GM12875 (cell line): ENCODE measurements around the gene SHTN1.

Experiments
- H3K4me3 ChIP-seq: one replicate; pipeline ENCODE4 v1.5.1; 2011; ENCODE audit warnings: low read depth, low read length, control low read depth
- TF ChIP-seq, protein P1 (sequence below): IDR thresholded peaks from 2 replicates; pipeline ENCODE4 v1.5.1; 2011; ENCODE audit warnings: low read depth, mild to moderate bottlenecking, control low read depth, inconsistent platforms, low read length, moderate library complexity, borderline replicate concordance; ENCODE audit not compliant: insufficient read depth

SHTN1 gene

DNA sequence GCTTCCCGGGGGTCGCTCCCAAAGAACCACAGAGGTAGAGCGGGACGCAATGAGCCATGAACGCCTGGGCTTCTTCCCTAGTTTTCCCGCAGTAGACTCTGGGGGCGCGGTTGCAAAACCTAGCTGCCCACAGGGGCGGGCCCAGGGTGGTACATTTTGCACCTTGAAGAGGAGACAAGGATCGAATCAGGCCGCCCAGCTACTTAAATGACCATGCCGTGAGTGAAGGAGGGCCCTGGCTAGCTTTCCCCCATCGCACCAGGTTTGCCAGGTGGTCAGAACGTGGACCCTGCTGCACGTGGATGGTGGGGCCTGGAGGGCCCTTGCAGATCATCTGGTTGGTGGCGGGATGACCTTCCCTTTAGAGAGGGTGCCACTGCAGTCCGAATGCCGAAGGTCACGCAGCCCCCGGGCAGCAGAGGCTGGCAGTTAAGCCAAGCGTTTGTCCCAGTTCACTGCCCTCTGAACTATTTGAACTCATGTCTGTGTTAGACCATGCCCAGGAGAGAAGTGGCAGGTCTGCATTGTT lies 604 bp upstream of the SHTN1 start:
- TF ChIP-seq, protein P1, sequence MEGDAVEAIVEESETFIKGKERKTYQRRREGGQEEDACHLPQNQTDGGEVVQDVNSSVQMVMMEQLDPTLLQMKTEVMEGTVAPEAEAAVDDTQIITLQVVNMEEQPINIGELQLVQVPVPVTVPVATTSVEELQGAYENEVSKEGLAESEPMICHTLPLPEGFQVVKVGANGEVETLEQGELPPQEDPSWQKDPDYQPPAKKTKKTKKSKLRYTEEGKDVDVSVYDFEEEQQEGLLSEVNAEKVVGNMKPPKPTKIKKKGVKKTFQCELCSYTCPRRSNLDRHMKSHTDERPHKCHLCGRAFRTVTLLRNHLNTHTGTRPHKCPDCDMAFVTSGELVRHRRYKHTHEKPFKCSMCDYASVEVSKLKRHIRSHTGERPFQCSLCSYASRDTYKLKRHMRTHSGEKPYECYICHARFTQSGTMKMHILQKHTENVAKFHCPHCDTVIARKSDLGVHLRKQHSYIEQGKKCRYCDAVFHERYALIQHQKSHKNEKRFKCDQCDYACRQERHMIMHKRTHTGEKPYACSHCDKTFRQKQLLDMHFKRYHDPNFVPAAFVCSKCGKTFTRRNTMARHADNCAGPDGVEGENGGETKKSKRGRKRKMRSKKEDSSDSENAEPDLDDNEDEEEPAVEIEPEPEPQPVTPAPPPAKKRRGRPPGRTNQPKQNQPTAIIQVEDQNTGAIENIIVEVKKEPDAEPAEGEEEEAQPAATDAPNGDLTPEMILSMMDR: no peak
- H3K4me3 ChIP-seq: no peak overlapping the region

DNA sequence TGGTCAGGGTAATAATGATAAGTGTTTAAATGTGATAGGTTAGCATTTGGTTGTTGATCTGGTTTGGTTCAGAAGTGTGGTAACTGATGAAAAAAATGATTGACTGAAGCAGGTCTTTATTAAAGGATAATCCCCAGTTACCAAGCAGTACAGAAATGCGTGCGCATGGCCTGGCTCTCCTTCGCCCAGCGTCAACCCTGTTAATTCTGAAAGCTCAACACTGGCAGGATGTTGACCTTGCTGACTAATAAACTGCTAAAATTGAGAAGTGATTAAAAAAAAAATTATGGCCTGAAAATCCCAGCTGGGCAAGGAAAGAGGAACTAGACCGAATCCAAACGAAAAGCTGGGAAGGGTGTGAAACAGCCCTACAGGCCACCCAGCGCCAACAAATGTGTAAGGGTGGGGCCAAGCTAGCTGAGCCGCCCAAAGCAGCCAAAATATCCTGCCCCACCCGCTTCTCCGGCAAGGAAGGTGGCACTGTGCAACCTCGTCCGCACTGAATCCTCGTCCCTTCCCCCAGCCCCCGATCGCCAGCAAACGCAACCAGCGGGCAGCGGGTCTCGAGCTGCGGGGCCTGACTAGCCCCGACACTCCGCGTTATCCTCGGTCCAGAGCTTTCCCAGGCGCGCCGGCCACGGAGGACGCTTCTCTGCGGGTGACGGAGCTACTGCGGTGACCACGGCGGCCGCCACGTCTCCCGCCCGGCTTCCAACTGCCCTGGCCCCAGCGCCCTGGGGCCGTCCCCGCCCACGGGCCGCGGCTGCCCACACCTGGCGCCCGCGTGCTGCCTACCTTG lies 561 bp downstream of the SHTN1 start:
- peak overlapping the region; percentile 23 for H3K4me3 ChIP-seq
- TF ChIP-seq, protein P1: no peak

DNA sequence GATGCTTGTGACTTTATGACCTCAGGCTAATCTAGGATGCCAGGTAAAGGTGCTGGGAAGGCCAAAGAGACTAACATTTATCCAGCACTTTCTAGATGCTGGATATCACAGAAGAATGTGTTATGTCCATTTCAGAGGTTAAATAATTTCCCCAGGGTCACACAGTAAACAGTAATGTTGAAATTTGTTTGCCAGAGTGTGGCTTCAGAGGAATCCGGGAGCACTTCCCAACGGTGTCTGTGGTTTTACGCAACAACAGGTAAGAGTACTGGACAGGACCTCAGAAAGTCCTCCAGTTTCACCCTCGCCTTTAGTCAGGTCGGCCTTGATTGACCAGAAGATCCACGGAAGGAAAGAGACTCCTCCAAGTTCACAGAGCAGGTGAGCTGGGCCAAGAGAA lies 1.7 kb downstream of the SHTN1 start:
- no peak overlapping the region for H3K4me3 ChIP-seq
- TF ChIP-seq, protein P1: no peak

DNA sequence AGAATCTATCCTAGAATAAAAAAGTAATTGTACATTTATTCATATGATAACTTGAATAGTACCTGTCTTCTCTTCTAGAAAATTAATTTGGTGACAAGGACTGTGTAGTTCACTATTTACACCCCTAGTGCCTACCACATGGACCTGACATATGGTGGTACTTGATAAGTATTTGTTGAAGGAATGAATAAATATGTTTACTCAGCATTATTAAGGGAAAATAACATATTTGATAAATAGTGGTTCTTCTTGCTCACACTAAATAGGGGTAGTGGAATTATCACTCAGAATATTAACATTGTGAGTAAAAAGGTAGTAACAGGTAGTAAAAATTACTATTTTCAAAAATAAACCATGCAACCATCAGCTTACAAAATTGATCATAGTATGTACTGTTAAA lies 2.8 kb downstream of the SHTN1 start:
- H3K4me3 ChIP-seq: no peak overlapping the region
- TF ChIP-seq, protein P1: no peak

DNA sequence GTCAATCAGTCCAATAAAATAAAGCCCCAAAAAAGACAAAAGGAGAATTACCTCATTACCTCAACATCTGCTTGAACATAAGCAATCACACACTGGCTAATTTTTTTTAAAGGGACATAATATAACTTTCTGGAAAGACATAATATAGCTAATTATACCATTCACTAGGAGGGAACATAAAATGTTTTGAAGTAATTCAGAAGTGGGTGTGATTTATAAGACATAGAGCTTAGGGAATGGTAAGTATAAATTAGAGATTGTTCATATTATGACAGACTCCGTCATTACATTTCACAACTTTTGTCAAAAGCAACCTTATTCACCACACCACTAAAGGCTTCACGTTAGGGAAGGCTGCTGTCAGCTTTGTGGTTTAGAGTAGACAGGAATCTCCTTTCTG lies 3.8 kb downstream of the SHTN1 start:
- TF ChIP-seq, protein P1: no peak
- no peak overlapping the region for H3K4me3 ChIP-seq

DNA sequence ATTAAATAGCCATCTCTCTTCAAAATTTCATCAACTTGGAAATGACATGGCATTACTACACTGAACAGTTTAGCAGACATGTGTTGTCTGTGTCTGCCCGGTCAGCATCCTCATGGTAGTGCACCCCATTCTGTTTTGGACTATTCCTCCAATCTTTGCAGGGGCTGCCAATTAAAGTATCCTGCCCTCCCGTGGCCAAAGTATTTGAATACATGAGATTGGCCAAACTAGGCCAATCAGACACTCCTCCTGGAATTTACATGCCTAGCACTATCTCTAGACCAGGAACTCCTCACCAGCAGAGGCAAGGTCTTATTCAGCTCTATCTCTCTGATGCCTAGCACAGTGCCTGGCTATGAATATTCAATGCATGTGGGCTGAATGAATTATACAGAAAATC lies 4.4 kb downstream of the SHTN1 start:
- no peak overlapping the region for H3K4me3 ChIP-seq

DNA sequence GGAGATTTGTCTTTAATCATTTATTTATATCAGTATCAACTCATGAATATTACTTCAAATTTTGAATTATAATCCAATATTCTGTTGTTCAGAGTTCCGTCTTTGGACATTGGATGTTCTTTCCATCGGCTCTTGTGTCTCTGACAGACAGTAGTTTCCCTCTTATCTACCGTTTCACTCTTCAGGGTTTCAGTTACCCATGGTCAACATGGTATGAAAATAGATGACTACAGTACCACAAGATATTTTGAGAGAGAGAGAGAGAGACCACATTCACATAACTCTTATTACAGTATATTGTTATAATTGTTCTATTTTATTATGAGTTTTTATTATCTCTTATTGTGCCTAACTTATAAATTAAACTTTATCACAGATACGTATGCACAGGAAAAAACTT lies 6.8 kb downstream of the SHTN1 start:
- no peak overlapping the region for H3K4me3 ChIP-seq
- TF ChIP-seq, protein P1: no peak

More for the DNA sequence above, 4.4 kb downstream of the SHTN1 start:
- TF ChIP-seq, protein P1: no peak
